A673 (cell line): ENCODE data around the gene LRRC27. TPM values are rescaled to one million over a fixed set of nuclear protein-coding genes. Genes with fewer than 3 reads are reported as not detected.

Experiments
- BruUV-seq: library from RNA; stranded (reverse); fragments of 400-500 nt; replicated peaks from 2 replicates; lab custom pipeline; 2021; lab: Mats Ljungman, UMichigan
- CTCF ChIA-PET: fragments of 300-600 bp; sonication (Branson Sonifier 250); formaldehyde crosslinking; loops from one replicate; lab custom pipeline; 2022; ENCODE audit warnings: antibody characterized with exemption; lab: Charles Lee
- POLR2A ChIA-PET: fragments of 300-600 bp; sonication (Branson Sonifier 250); formaldehyde crosslinking; loops from one replicate; lab custom pipeline; 2022; ENCODE audit warnings: antibody characterized with exemption; ENCODE audit not compliant: low non-redundant PET; lab: Charles Lee
- DNase-seq: peaks from one replicate; pipeline ENCODE4 v3.0.0-alpha.2; 2015; ENCODE audit warnings: low spot score
- H3K27ac ChIP-seq: fragments of 200-600 bp; sonication (generic); 2 replicates; pipeline ENCODE4 v1.5.1; 2016; ENCODE audit warnings: mixed run types, low read depth, mild to moderate bottlenecking, mixed read lengths, antibody characterized with exemption, low read length; ENCODE audit not compliant: poor library complexity, severe bottlenecking
- H3K27me3 ChIP-seq: fragments of 200-600 bp; sonication (generic); replicated peaks from 2 replicates; pipeline ENCODE4 v1.6.1; 2017; ENCODE audit warnings: mixed run types, low read depth, mild to moderate bottlenecking, mixed read lengths, antibody characterized with exemption, low read length; ENCODE audit not compliant: insufficient read depth, poor library complexity
- H3K36me3 ChIP-seq: fragments of 200-600 bp; sonication (generic); 2 replicates; pipeline ENCODE4 v1.6.1; 2016; ENCODE audit warnings: mixed run types, mild to moderate bottlenecking, mixed read lengths, antibody characterized with exemption, low read length; ENCODE audit not compliant: insufficient read depth, poor library complexity, severe bottlenecking
- H3K4me1 ChIP-seq: fragments of 200-600 bp; sonication (generic); 2 replicates; pipeline ENCODE4 v1.6.1; 2017; ENCODE audit warnings: mixed run types, mild to moderate bottlenecking, mixed read lengths, antibody characterized with exemption, low read length; ENCODE audit not compliant: insufficient read depth, poor library complexity, severe bottlenecking
- H3K4me3 ChIP-seq: fragments of 200-600 bp; sonication (generic); 2 replicates; pipeline ENCODE4 v1.5.1; 2016; ENCODE audit warnings: low read depth, mixed run types, mild to moderate bottlenecking, mixed read lengths, low read length; ENCODE audit not compliant: poor library complexity, severe bottlenecking
- H3K9me3 ChIP-seq: fragments of 200-600 bp; sonication (generic); 2 replicates; pipeline ENCODE4 v1.6.1; 2016; ENCODE audit warnings: mixed run types, low read depth, mild to moderate bottlenecking, mixed read lengths, antibody characterized with exemption, low read length; ENCODE audit not compliant: poor library complexity, severe bottlenecking
- EZH2 ChIP-seq: fragments of 200-600 bp; sonication (generic); IDR thresholded peaks from 2 replicates; pipeline ENCODE4 v1.6.1; 2017; ENCODE audit warnings: borderline replicate concordance, low read depth, mild to moderate bottlenecking, mixed read lengths, antibody characterized with exemption, low read length; ENCODE audit not compliant: poor library complexity, severe bottlenecking
- intact Hi-C: fragments of 100-400 bp; cut with micrococcal nuclease; formaldehyde crosslinking; loops from one replicate; pipeline ENCODE4 v1.10.0; 2022; ENCODE audit not compliant: unreplicated experiment
- total RNA-seq: library from RNA; stranded (reverse); gene quantifications from 2 replicates; pipeline ENCODE4 v1.2.3, GENCODE V29; 2021
- TF ChIP-seq, protein P1 (sequence below): fragments of 300-800, 200-600 bp; sonication (generic); conservative IDR thresholded peaks from 2 replicates; pipeline ENCODE4 v1.5.1; 2017; ENCODE audit warnings: low read depth, mild to moderate bottlenecking, antibody characterized with exemption, low read length, moderate library complexity, mixed read lengths

The LRRC27 gene
- total RNA-seq, 1 experiment from 2014 or later, result 11.5 TPM

DNA sequence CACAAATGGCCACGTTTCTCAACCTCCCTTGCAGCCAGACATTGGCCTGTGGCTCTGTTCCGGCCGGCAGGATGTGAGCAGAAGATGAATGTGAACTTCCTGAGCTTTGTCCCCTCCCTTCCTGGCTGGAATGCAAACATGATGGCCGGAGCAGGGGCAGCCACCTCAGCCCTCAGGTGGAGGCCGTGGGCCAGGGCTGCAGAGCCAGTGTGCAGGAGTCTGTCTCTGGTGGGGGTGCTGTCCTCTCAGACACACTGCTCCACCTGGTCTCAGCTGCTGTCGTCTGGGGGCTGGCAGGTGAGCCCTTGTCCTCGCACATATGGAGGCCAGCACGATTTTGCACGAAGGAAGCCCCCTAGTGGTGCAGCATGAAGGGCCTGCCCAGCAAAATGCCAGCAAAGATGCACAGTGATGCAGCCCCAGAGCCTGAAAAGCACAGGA lies 39.7 kb downstream of the LRRC27 start:
- TF ChIP-seq EZH2, result no peak
- TF ChIP-seq, protein P1, sequence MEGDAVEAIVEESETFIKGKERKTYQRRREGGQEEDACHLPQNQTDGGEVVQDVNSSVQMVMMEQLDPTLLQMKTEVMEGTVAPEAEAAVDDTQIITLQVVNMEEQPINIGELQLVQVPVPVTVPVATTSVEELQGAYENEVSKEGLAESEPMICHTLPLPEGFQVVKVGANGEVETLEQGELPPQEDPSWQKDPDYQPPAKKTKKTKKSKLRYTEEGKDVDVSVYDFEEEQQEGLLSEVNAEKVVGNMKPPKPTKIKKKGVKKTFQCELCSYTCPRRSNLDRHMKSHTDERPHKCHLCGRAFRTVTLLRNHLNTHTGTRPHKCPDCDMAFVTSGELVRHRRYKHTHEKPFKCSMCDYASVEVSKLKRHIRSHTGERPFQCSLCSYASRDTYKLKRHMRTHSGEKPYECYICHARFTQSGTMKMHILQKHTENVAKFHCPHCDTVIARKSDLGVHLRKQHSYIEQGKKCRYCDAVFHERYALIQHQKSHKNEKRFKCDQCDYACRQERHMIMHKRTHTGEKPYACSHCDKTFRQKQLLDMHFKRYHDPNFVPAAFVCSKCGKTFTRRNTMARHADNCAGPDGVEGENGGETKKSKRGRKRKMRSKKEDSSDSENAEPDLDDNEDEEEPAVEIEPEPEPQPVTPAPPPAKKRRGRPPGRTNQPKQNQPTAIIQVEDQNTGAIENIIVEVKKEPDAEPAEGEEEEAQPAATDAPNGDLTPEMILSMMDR, result peak; percentile 55
- no peaks in the 10 kb centered on the region for H3K9me3 ChIP-seq
- no peaks in the 10 kb centered on the region for H3K4me1 ChIP-seq
- DNase-seq, result no peak
- H3K27ac ChIP-seq, result no peak overlapping the region
- no peaks in the 10 kb centered on the region for H3K27me3 ChIP-seq
- BruUV-seq, result no TSS peak
- H3K4me3 ChIP-seq, result no peak overlapping the region
- no peaks in the 10 kb centered on the region for H3K36me3 ChIP-seq
- ChIA-PET POLR2A (no interaction called here), CTCF (interaction anchor here (0.5 kb wide), 1 partner anchor 52 kb away, joined by 4 read pairs; no protein-coding TSS in a partner anchor)
- intact Hi-C loops, result no loop called here

DNA sequence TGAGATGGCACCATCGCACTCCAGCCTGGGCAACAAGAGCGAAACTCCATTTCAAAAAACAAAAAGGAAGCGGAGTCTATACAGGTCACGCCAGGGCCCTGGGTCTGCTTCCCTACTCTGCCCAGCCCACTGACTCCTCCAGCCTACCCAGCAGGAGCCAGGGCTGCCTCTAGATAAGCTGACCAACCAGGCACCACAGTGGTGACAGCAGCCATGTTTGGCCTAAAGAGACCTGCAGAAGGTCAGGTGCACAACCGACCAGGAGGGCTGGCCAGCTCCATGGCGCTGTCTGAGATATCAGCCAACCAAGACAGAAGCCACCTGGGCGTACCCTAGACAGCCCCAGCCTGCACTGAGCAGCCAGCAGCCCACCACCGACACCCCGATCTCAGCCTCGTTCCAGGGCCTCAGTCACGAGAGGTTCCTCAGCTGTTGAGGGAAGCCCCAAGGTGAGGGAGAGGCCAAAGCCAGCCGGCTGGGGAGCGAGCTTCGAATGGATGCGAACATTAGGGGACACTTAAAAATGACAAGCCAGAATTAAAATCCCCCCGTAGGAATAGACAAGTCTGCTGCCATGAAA lies 40.6 kb downstream of the LRRC27 start:
- H3K27ac ChIP-seq, result no peak overlapping the region
- no peaks in the 10 kb centered on the region for H3K36me3 ChIP-seq
- ChIA-PET POLR2A (no interaction called here), CTCF (no interaction called here)
- no peak for TF ChIP-seq EZH2
- TF ChIP-seq, protein P1, result no peak
- no TSS peak for BruUV-seq
- H3K27me3 ChIP-seq, result no peaks in the 10 kb centered on the region
- intact Hi-C loops, result no loop called here
- no peaks in the 10 kb centered on the region for H3K4me1 ChIP-seq
- no peaks in the 10 kb centered on the region for H3K9me3 ChIP-seq
- H3K4me3 ChIP-seq, result no peak overlapping the region
- DNase-seq, result no peak

DNA sequence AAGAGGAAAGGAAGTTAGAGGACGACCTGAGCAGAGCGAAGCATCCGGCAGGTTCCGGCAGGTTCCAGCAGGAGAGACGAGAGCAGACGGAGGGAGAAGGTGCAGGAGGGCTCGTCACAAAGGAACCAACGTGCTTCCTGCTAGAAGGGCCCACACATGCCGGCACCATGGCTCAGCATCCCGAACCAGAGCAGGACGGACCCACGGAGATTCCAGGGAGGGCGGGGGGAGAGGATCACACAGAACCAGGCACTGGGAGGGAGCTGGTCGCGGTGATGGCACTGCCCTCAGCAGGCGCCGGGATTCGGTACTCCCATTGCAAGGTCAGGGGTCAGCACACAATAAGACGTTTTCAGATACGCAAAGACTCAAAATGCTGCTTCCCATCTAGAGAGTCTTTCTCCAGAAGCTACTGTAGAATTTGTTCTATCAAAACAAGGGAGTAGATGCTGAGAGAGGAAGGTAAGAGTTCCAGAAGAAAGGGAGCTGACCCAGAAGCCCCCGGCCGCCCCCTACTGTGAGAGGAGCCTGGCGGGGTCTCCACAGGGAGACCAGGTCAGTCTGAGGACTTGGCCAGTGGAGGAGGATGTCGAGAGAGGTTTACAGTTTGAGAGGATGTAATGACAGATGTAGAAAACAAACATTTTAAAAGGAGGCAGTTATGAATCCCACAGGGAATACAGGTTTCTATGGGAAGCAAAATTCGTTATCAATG lies 41.4 kb downstream of the LRRC27 start:
- H3K27me3 ChIP-seq, result no peaks in the 10 kb centered on the region
- H3K4me1 ChIP-seq, result no peaks in the 10 kb centered on the region
- no peaks in the 10 kb centered on the region for H3K36me3 ChIP-seq
- no TSS peak for BruUV-seq
- ChIA-PET POLR2A (no interaction called here), CTCF (no interaction called here)
- TF ChIP-seq EZH2, result no peak
- TF ChIP-seq, protein P1, result no peak
- intact Hi-C loops, result no loop called here
- H3K9me3 ChIP-seq, result no peaks in the 10 kb centered on the region
- no peak overlapping the region for H3K27ac ChIP-seq
- no peak for DNase-seq
- H3K4me3 ChIP-seq, result no peak overlapping the region
